HG03139 (cell line): ENCODE data around the gene DDR2.
"Not testable (repeated sequence)": the region's sequence is repeated elsewhere in the genome, so short reads cannot be mapped to it uniquely, and the experiment has no call there.

Experiments used
- ATAC-seq: cut with Tn5 transposase; IDR thresholded peaks from one replicate; pipeline ENCODE4 v1.9.1; 2021; ENCODE audit not compliant: unreplicated experiment

DDR2 gene

DNA sequence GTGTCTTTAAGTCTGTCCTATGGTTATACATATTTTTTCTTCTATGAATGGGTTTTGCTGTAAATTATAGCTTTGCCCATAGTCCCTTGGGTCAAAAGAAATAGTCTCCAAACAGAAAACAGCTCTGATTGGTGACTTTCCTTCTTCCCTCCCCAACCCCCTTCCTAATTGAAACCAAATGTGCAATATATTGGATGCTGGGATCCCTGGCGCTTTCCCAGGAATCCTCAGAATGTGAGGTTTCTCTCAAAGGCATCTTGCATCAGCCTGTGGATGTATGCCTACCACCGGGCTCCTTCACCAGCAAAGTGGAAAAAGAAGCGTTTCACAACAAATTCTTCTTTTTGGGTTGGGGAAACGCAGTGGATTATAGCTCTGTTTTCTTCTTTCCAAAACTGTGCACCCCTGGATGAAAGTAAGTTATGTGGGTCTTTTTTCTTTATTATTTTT is at the start of gene DDR2:
Gene DDR2, plus strand, starts transcription at position 248 of the 450 bp plus-strand sequence. CDS start 86,600 bp downstream, outside the sequence.
- no peak for ATAC-seq

DNA sequence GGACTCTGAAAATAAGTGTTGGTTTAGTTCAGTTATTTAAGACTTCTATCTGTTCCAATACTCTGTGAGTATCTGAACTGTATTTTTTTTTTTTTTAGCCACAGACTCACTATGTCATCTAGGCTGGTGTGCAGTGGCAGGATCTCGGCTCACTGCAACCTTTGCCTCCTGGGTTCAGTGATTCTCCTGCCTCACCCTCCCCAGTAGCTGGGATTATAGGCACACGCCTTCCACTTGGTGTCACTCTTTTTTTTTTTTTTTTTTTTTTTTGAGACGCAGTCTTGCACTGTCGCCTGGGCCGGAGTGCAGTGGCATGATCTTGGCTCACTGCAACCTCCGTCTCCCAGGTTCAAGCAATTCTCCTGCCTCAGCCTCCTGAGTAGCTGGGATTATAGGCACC is 49.4 kb upstream of the DDR2 start:
- not testable (repeated sequence) for ATAC-seq

DNA sequence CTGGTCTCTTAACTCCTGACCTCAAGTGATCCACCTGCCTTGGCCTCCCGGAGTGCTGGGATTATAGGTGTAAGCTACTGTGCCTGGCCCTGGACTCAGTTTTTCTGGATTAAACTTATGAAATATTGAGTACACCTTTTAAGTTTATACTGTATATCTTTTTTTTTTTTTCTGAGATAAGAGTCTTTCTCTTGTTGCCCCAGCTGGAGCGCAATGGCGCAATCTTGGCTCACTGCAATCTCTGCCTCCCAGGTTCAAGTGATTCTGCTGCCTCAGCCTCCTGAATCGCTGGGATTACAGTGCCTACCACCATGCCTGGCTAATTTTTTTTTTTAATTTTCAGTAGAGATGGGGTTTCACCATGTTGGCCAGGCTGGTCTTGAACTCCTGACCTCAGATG is 47.2 kb upstream of the DDR2 start:
- not testable (repeated sequence) for ATAC-seq

DNA sequence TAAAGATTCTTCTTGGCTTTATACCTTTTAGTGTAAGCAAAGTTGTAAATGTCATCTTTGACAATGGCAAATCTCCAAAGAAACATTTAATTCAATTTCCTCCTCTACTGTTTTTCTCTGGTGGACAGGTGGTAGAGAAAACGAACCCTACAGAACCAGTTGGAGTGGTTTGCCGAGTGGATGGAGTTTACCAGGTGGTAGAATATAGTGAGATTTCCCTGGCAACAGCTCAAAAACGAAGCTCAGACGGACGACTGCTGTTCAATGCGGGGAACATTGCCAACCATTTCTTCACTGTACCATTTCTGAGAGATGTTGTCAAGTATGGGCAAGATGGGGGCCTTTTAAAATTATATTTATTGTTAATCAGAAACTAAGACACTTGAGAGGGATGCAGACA is 44.9 kb upstream of the DDR2 start:
- ATAC-seq, result no peak

DNA sequence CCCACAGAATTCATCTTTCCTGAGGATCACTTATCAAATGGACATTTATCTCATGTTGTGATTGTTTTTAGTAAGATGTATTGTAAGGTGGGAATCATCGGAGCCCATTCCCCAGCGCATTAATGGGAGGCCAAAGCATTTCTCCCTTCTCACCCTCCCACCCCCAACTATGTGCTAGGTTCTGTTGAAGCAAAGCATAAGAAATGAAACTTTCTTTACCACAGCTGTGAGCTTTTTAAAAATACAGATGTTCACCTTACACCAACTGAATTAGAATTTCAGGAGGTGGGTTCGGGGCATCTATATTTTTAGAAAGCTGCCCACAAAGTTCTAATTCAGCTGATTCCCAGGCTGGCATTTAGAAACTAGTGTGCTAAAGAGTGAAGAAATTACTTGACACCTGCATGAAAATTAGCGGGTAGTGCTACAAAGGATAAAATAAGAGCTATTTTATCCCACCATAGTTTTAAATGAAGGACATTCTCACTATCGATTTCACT is 44.5 kb upstream of the DDR2 start:
- ATAC-seq, result no peak

DNA sequence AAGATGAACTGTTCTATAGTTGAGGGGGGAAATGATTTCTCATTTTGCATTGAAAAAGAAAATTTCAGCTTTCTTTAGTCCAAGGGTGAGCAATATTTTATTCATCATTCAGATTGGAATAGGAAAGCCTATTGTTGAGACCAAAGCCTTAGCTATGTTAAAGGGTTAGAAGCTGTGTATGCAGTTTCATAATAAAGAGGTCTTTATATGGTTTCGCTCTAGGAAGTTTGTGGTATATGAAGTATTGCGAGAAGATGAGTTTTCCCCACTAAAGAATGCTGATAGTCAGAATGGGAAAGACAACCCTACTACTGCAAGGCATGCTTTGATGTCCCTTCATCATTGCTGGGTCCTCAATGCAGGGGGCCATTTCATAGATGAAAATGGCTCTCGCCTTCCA is 42.2 kb upstream of the DDR2 start:
- ATAC-seq, result no peak

DNA sequence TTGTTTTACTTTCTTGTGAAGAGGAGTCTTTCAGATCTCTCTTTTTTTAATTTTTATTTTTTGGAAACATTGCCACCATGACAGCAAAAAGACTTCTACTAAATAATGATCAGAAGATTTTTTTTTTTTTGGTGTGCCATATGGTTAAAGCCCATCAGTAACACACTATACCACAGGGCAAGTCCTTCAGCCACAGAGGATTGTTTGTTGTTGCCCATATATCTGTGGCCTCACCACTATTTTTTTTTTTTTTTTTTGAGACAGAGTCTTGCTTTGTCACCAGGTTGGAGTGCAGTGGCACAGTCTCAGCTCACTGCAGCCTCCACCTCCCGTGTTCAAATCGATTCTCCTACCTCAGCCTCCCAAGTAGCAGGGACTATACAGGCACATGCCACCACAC is 41.6 kb upstream of the DDR2 start:
- ATAC-seq, result no peak

DNA sequence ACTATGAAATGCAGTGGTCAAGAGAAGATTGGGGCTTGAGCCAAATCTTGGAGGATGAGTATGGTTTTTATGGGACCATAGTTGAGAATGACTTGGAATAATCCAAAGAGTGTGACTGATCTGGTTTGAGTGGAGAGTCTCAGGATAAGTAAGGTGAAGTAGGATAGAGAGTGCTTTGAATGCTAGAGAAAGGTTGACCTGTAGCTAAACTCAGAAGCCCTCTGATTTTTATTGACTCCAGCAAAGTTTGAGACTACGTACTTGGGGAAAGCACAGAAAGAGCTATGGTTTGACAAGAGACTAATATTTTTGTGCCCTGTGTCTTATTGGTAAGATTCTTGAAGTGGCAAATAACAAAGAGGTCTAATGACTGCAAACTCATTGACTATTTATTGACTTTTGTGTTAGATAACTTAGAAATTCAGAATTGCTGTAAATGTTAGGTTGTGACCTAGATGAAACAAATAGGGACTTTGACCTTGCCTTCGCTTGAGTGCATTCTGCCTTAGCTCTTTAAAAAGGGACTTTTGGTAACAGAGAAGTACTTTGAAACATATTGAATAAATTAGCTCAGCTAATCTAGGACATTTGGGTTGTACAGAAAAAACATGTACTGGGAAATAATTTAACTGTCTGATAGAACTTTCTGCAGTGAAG is 35.6 kb upstream of the DDR2 start:
- no peak for ATAC-seq

DNA sequence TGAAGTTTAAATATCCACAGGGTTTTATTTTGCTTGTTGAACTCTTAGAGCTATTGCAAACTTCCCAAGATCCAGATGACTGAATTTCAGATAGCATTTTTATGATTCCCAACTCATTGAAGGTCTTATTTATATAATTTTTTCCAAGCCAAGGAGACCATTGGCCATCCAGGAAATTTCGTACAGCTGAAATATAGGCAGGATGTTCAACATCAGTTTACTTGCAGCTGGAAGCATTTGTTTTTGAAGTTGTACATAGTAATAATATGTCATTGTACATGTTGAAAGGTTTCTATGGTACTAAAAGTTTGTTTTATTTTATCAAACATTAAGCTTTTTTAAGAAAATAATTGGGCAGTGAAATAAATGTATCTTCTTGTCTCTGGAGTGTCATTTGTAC is 32.8 kb upstream of the DDR2 start:
- no peak for ATAC-seq

DNA sequence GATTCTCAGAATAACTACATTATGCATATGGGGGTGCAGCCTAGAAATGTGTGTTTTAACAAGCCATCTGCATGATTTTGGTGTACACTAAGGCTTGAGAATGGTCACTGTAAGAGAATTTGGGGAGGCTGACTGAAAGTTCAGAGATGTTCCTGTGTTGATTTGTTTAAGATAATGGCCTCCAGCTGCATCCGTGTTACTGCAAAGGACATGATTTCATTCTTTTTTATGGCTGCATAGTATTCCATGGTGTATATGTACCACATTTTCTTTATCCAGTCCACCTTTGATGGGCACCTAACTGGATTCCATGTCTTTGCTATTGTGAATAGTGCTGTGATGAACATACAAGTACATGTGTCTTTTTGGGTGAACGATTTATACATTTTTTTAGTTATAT is 29.1 kb upstream of the DDR2 start:
- ATAC-seq, result not testable (repeated sequence)

DNA sequence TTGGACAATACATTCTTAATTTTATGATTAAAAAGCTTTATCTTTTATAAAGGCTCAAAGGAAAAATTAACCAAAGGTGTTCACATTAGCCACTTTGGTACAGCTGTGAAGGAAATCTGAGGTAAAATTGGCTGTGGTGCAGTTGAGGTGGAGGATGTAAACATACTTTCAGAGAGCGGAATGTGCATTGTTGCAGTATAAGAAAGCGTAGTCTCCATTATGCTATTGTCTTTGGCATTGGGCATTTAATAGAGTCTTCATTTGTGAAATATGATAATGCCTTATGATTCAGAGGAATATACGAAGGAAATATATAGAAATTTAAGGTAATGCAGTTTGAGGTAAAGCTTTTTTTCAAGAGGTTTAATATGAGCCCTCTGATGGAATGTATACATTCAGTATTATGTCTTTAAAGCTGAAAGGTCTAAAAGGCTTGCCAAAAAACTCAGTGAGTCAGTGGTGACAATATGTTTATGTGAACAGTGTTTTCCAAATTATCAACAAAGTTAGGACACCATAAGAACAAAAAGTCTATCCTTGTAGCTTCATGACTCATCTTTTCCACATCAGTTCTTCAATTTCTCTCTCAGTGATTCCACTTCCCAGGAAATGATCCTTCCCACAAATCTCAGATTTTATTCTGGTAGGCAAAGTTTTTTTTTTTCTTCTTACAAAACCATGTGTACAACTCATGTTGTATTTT is 26.9 kb upstream of the DDR2 start:
- ATAC-seq, result no peak

DNA sequence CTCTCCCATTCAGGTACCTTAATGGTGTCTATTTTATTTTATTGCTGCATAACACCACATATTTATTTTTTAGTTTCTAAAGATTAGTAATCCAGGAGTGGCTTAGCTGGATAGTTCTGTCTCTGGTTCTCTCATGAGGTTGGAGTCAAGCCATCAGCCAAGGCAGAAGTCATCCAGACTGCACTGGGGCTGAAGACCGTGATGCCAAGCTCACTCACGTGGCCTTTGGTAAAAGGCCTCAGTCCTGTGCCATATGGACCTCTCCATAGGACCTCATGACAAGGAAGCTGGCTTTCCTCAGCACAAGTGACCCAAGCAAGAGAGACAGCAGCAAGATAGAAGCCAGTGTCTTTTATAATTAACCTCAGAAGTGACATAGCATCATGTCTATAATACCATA is 23.0 kb upstream of the DDR2 start:
- ATAC-seq, result no peak

DNA sequence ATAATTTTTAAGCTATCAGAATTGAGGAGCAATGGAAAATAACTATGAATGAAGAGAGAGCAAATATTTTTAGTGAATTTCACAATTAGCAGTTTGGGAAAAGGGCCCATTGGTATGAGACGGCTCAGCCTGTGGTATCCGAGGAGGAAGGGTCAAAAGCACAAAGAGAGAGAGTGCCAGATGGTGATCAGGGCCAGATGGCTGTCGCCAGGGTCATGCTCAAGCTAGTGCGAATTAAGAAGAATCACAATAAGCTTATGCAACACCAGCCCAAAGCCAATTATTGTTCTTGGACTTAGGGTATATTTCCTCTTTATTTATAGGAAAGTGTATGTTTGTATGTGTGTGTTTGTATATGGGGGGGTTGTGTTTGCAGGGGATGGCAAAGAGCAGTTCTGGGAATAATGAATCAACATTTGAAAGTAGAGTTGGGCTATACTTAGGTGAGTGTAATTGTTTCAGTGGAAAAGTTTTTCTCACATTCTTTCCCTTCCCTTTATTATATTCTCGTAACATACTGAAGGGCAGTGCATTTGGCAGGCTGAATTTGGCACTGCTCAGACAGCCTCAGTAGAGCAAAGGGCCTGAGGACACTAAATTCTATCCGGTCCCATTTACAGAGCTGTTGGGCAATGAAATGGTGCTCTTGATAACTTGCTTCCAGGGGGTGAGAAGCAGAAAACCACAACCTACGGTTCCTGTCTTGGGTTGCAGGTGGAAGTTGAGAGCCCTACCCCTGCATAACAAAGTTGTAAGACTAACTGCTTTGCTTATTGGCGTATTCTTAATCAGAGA is 19.5 kb upstream of the DDR2 start:
- no peak for ATAC-seq

DNA sequence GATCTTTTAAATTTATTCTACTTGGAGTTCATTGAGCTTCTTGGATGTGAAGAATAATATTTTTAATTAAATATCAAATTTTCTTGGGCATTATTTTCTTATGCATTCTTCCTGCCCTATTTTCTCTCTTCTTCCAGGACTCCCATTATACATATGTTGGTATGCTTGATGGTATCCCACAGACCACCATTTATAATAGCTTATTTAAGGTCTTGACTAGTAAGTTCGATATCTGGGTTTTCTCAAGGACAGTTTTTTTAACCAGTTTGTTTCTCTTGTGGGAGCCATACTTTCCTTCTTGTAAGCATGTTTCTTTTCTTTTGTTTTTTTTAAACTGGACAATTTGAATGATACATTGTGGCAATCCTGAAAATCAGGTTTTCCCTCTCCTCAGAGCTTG is 15.4 kb upstream of the DDR2 start:
- no peak for ATAC-seq

DNA sequence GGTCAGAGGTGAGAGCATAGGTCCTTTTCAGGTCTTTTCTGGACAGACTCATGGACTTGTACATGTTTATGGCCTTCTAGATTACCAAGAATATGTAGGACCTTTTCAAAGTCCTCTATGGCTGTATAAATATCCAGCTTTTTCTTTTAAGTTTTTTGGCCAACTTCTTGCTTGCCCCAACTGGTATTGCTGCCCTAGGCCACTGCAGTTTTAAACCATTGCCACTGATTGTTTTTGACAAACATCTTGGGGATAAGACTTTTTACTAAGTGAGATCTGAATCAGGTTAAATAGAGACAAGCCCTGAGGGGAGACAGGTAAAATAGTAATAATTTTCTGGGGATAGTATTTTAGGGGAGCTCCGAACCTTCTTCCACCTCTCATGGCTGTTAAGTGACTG is 14.8 kb upstream of the DDR2 start:
- no peak for ATAC-seq

DNA sequence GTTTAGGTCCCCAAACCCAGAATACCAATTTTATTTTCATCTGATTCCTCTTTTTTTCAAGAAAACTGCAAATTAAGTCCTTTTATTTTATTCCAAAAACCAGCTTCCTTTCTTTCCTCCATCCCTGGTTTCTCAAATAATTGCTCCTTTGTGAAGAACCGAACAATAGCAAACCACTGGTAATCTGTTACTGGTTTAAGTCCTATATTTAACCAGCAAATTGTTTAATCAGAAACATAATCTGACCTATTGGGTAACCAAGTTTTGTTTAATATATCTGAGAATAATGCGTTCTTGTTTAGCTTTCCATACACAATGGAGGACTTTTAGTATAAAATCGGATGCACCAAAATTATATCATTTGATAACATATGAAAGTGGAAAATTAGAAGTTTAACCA is 13.2 kb upstream of the DDR2 start:
- ATAC-seq, result no peak

DNA sequence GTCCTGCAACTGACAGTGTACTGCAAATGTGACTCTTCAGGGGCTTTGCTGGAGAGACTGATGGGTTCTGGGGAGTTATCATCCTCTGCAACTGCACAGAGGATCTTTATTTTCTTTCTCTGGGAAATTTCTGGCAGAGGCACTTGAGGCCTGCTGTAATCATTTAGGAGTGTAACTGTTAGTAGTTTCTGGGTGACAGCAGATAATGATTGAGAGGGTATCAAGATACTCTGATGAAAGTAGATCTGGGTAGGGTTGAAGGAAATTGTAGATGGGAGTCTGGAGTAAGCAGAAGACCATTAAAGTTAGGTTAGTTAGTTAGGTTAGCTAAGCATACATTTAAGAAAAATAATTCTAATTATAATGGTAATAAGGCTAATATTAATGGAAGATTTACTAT is 11.0 kb upstream of the DDR2 start:
- no peak for ATAC-seq

DNA sequence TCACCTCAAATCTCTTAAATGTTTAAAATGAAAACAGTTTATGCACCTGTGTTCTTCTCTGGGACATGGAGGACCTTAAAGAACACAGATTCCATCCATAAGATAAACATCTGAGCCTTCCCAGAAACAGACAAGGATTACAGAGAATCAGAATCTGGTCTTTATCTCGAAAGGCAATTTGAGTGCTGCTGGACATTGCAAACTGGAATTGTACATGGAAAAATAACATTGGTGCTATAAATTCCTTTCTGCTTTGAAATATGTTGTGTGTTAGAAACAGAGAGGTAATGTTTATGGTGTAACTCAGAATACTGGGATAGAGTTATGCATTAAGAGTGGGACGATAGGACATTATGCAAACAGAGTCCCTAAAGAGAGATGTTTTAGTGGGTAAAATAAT is 6.6 kb upstream of the DDR2 start:
- ATAC-seq, result no peak

DNA sequence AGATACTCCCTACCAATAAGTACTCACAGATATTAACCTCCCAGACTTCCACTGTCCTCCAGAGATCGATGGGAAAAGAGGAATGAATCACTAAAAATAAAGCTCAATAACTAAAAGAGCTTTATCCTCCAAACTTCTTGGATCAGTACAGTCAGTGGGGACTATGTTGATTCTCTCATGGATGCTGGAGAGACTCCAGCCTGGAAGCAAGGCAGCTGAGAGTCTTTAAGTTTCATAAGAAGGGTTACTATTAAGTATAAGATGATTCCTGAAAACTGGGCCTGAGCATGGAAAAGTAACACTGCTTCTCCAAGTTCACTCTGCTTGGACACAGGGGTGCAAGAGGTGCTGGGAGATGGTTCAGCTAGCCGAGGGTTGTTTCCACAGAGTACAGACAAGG is 6.2 kb upstream of the DDR2 start:
- ATAC-seq, result no peak

DNA sequence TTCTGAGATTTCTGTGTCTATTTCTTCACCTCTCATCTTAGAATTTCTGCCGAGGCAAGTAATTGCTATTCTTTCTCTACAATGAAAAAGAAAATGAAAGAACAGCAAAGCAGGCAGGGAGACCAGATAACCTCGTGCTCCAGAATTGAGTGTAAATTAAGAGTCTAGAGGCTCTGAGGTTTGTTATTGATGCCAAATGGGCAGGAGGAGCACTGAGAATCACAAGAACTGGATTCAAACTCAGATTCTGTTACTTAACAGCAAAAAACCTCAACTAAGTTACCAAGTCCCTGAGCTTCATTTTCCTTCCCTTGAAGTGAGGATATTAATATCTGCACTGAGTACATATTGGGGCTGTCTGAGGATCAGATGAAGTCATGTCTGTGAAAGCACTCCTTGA is 5.5 kb upstream of the DDR2 start:
- no peak for ATAC-seq

DNA sequence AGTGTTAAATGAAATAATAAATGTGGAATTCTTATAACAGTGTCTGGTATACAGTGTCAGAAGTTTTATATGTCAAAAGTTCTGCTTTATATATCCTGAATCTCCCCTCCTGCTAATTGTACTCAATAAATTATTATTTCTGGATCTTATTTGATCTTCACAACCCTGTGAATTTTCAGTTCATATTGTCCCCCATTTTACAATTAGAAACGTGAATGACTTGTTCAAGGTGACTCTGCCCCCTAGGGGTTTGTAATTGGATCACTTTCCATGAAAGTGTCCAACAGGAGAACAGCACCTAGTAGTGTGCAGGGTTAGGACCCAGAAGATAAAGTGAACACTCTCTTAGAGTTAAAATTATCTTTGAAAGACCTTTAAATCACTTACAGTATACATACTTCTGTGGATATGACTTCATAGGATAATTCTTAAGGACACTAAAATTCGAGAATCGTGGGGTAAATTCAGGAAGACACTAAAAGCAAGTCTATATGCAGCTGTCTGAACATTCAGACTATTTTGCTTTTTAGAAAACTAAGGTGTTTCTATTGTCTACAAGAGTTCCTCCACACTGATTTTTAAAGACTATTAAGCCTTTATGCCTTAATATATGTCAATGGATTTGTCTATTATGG is 4.5 kb upstream of the DDR2 start:
- ATAC-seq, result no peak
